Measurements from ENCODE around the gene SGK2. TPM values are rescaled to one million over a fixed set of nuclear protein-coding genes. Genes with fewer than 3 reads are reported as not detected.

The SGK2 gene
- total and polyA plus RNA-seq, 2 of the 13 experiments (the other 11 are each of a cell fraction or from before 2014, with no cell fraction given) = 6.2 to 29.4 TPM

DNA sequence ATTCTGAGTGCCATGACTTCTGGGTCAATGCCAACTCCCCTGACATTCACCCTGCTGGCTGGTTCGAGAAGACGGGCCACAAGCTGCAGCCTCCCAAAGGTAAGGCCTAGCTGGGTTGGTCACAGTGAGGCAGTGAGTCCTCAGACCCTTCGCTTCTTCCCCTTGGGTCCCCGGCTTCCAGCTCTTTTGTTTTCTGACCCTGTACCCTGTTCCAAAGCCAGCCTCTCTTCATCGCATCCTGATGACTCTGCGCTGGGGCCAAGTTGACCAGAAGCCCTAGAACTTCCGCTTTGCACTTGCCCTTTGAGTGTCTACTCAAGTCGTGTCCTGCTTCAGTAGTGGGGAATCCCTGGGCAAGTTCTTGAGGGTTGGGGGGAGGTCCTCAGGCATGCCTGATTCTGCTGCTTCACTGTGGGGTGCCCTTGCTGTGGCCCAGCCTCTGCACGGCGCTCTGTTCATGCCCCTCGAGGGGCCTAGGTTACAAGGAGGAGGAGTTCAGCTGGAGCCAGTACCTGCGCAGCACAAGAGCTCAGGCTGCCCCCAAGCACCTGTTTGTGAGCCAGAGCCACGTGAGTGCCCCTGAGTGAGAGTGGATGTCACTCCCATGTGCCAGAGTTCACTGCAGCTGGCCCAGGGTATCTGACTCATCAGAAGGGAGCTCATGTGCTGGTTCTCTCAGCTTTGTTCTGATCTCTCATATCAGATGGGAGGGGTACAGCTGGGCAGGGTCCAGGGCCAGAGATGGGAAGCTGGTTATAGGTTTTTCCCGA is 28.3 kb upstream of the SGK2 start (continued):
- TF ChIP-seq, protein P1, sequence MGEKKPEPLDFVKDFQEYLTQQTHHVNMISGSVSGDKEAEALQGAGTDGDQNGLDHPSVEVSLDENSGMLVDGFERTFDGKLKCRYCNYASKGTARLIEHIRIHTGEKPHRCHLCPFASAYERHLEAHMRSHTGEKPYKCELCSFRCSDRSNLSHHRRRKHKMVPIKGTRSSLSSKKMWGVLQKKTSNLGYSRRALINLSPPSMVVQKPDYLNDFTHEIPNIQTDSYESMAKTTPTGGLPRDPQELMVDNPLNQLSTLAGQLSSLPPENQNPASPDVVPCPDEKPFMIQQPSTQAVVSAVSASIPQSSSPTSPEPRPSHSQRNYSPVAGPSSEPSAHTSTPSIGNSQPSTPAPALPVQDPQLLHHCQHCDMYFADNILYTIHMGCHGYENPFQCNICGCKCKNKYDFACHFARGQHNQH (CRISPR knock-in tag; IDR thresholded peaks at IDR 0.05) = peak; percentile 94
- TF ChIP-seq TRIM24 (CRISPR knock-in tag; IDR thresholded peaks at IDR 0.05) = no peak
- TF ChIP-seq, protein P2, sequence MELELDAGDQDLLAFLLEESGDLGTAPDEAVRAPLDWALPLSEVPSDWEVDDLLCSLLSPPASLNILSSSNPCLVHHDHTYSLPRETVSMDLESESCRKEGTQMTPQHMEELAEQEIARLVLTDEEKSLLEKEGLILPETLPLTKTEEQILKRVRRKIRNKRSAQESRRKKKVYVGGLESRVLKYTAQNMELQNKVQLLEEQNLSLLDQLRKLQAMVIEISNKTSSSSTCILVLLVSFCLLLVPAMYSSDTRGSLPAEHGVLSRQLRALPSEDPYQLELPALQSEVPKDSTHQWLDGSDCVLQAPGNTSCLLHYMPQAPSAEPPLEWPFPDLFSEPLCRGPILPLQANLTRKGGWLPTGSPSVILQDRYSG (CRISPR knock-in tag; IDR thresholded peaks at IDR 0.05) = peak; percentile 86; the same call in 1 of the 2 replicates
- TF ChIP-seq, protein P3, sequence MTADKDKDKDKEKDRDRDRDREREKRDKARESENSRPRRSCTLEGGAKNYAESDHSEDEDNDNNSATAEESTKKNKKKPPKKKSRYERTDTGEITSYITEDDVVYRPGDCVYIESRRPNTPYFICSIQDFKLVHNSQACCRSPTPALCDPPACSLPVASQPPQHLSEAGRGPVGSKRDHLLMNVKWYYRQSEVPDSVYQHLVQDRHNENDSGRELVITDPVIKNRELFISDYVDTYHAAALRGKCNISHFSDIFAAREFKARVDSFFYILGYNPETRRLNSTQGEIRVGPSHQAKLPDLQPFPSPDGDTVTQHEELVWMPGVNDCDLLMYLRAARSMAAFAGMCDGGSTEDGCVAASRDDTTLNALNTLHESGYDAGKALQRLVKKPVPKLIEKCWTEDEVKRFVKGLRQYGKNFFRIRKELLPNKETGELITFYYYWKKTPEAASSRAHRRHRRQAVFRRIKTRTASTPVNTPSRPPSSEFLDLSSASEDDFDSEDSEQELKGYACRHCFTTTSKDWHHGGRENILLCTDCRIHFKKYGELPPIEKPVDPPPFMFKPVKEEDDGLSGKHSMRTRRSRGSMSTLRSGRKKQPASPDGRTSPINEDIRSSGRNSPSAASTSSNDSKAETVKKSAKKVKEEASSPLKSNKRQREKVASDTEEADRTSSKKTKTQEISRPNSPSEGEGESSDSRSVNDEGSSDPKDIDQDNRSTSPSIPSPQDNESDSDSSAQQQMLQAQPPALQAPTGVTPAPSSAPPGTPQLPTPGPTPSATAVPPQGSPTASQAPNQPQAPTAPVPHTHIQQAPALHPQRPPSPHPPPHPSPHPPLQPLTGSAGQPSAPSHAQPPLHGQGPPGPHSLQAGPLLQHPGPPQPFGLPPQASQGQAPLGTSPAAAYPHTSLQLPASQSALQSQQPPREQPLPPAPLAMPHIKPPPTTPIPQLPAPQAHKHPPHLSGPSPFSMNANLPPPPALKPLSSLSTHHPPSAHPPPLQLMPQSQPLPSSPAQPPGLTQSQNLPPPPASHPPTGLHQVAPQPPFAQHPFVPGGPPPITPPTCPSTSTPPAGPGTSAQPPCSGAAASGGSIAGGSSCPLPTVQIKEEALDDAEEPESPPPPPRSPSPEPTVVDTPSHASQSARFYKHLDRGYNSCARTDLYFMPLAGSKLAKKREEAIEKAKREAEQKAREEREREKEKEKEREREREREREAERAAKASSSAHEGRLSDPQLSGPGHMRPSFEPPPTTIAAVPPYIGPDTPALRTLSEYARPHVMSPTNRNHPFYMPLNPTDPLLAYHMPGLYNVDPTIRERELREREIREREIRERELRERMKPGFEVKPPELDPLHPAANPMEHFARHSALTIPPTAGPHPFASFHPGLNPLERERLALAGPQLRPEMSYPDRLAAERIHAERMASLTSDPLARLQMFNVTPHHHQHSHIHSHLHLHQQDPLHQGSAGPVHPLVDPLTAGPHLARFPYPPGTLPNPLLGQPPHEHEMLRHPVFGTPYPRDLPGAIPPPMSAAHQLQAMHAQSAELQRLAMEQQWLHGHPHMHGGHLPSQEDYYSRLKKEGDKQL (CRISPR knock-in tag; IDR thresholded peaks at IDR 0.05; ENCODE audit: low read depth) = peak; percentile 80; the same call in 1 of the 2 replicates
- TF ChIP-seq ZNF607 (CRISPR knock-in tag; IDR thresholded peaks at IDR 0.05; ENCODE audit: borderline replicate concordance) = peak; percentile 99
- TF ChIP-seq MEIS1 (CRISPR knock-in tag; IDR thresholded peaks at IDR 0.05; ENCODE audit: borderline replicate concordance) = peak; percentile 83
- no peak for TF ChIP-seq ATF7 (IDR thresholded peaks at IDR 0.05)
- no peak for TF ChIP-seq ATF7 (CRISPR knock-in tag; IDR thresholded peaks at IDR 0.05)
- TF ChIP-seq, protein P4, sequence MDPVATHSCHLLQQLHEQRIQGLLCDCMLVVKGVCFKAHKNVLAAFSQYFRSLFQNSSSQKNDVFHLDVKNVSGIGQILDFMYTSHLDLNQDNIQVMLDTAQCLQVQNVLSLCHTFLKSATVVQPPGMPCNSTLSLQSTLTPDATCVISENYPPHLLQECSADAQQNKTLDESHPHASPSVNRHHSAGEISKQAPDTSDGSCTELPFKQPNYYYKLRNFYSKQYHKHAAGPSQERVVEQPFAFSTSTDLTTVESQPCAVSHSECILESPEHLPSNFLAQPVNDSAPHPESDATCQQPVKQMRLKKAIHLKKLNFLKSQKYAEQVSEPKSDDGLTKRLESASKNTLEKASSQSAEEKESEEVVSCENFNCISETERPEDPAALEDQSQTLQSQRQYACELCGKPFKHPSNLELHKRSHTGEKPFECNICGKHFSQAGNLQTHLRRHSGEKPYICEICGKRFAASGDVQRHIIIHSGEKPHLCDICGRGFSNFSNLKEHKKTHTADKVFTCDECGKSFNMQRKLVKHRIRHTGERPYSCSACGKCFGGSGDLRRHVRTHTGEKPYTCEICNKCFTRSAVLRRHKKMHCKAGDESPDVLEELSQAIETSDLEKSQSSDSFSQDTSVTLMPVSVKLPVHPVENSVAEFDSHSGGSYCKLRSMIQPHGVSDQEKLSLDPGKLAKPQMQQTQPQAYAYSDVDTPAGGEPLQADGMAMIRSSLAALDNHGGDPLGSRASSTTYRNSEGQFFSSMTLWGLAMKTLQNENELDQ (CRISPR knock-in tag; IDR thresholded peaks at IDR 0.05; ENCODE audit: borderline replicate concordance) = peak; percentile 53; the same call in 1 of the 2 replicates
- TF ChIP-seq ZBTB20 (CRISPR knock-in tag; IDR thresholded peaks at IDR 0.05; ENCODE audit: borderline replicate concordance, low read depth) = peak; percentile 96; the same call in 1 of the 2 replicates
- TF ChIP-seq ZNF747 (CRISPR knock-in tag; IDR thresholded peaks at IDR 0.05; ENCODE audit: borderline replicate concordance) = peak; percentile 92
- TF ChIP-seq, protein P5, sequence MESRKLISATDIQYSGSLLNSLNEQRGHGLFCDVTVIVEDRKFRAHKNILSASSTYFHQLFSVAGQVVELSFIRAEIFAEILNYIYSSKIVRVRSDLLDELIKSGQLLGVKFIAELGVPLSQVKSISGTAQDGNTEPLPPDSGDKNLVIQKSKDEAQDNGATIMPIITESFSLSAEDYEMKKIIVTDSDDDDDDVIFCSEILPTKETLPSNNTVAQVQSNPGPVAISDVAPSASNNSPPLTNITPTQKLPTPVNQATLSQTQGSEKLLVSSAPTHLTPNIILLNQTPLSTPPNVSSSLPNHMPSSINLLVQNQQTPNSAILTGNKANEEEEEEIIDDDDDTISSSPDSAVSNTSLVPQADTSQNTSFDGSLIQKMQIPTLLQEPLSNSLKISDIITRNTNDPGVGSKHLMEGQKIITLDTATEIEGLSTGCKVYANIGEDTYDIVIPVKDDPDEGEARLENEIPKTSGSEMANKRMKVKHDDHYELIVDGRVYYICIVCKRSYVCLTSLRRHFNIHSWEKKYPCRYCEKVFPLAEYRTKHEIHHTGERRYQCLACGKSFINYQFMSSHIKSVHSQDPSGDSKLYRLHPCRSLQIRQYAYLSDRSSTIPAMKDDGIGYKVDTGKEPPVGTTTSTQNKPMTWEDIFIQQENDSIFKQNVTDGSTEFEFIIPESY (CRISPR knock-in tag; IDR thresholded peaks at IDR 0.05) = peak; percentile 60; the same call in 1 of the 2 replicates

All from HepG2 (cell line).